AG04450 (cell line): ENCODE data around the gene NEO1. TPM values are rescaled to one million over a fixed set of nuclear protein-coding genes. Genes with fewer than 3 reads are reported as not detected.
A peak's percentile ranks its signal among the peaks of the same experiment; 100 is the strongest.

ENCODE experiments used
- CTCF ChIA-PET: fragments of 300-600, 350-600 bp; formaldehyde crosslinking; extraction: SDS; loops from one replicate; lab custom pipeline; 2022; ENCODE audit warnings: antibody characterized with exemption, inconsistent platforms; lab: Charles Lee
- POLR2A ChIA-PET: fragments of 350-600 bp; formaldehyde crosslinking; extraction: SDS; loops from one replicate; lab custom pipeline; 2021; ENCODE audit warnings: antibody characterized with exemption, inconsistent platforms; lab: Yijun Ruan, JAX
- DNase-seq: peaks from one replicate; pipeline ENCODE4 v3.0.0-alpha.2; 2011; ENCODE audit warnings: low read depth, low spot score
- H3K27ac ChIP-seq: one replicate; pipeline ENCODE4 v1.5.1; 2012; ENCODE audit warnings: low read depth, low read length, control low read depth
- H3K27me3 ChIP-seq: one replicate; pipeline ENCODE4 v1.6.0; 2012; ENCODE audit warnings: low read length; ENCODE audit not compliant: control insufficient read depth, insufficient read depth
- H3K4me3 ChIP-seq: 2 replicates; pipeline ENCODE4 v1.5.1; 2011; ENCODE audit warnings: mild to moderate bottlenecking, low read depth, low read length, control low read depth
- H3K9me3 ChIP-seq: 2 replicates; pipeline ENCODE4 v1.5.1; 2012; ENCODE audit warnings: low read length; ENCODE audit not compliant: control insufficient read depth, insufficient read depth
- CTCF ChIP-seq: IDR thresholded peaks from 2 replicates; pipeline ENCODE4 v1.5.1; 2011; ENCODE audit warnings: low read depth, low read length, control low read depth, inconsistent platforms
- polyA minus RNA-seq: library from RNA; depleted of rRNA, polyadenylated mRNA; stranded (reverse); fragments of >200 nt; gene quantifications from 2 replicates; pipeline ENCODE4 v1.2.3, GENCODE V29; 2011; rRNA and poly(A)+ RNA removed
- polyA plus RNA-seq: library from polyadenylated mRNA; depleted of rRNA; stranded (reverse); fragments of >200 nt; gene quantifications from 2 replicates; pipeline ENCODE4 v1.2.3, GENCODE V29; 2011; rRNA removed

NEO1 gene
- 3.5 and 3.9 TPM in 2 replicates for polyA plus RNA-seq
- polyA minus RNA-seq, result 4.4 and 7.5 TPM in 2 replicates

- CTCF ChIA-PET, result interaction anchor here (0.6 to 1.0 kb wide), 2 partner anchors 18 to 69 kb away, joined by 3 read pairs; no protein-coding TSS in a partner anchor
- H3K9me3 ChIP-seq, result no peaks in the 10 kb centered on the region
- peaks cover 41% of the 10 kb centered on the region for H3K27me3 ChIP-seq
- no peak for DNase-seq
- peak within 1 kb of the TSS; percentile 72 for H3K4me3 ChIP-seq
- TF ChIP-seq CTCF, result no peak
- POLR2A ChIA-PET, result interaction anchor here (0.7 to 0.8 kb wide), 2 partner anchors 14 to 259 kb away, joined by 3 to 4 read pairs; no protein-coding TSS in a partner anchor
- H3K27ac ChIP-seq, result peak within 1 kb of the TSS; percentile 11
These were observed at the start of gene NEO1 for GRCh38 chr15:73051807-73052652. TSS of gene NEO1 (plus strand) at chr15:73052463. CDS start at chr15:73052676, 213 bp downstream.

- CTCF ChIA-PET, result no interaction called here
- POLR2A ChIA-PET, result no interaction called here
- H3K9me3 ChIP-seq, result no peaks in the 10 kb centered on the region
- H3K27ac ChIP-seq, result no peak overlapping the region
- no peak overlapping the region for H3K4me3 ChIP-seq
- no peak for DNase-seq
- no peaks in the 10 kb centered on the region for H3K27me3 ChIP-seq
- TF ChIP-seq CTCF, result no peak
These were observed 47.8 kb upstream of the NEO1 start for GRCh38 chr15:73004462-73004861.

- POLR2A ChIA-PET, result no interaction called here
- DNase-seq, result no peak
- no peak overlapping the region for H3K4me3 ChIP-seq
- no peak for TF ChIP-seq CTCF
- H3K9me3 ChIP-seq, result no peaks in the 10 kb centered on the region
- no peaks in the 10 kb centered on the region for H3K27me3 ChIP-seq
- CTCF ChIA-PET, result no interaction called here
- no peak overlapping the region for H3K27ac ChIP-seq
These were observed 47.2 kb upstream of the NEO1 start for GRCh38 chr15:73005032-73005431.

- CTCF ChIA-PET, result no interaction called here
- POLR2A ChIA-PET, result no interaction called here
- Histone ChIP-seq H3K4me3 (no peak overlapping the region), H3K9me3 (no peaks in the 10 kb centered on the region), H3K27ac (no peak overlapping the region), H3K27me3 (no peaks in the 10 kb centered on the region)
- no peak for DNase-seq
- TF ChIP-seq CTCF, result no peak
These were observed 46.8 kb upstream of the NEO1 start for GRCh38 chr15:73005446-73005845.

- no peak overlapping the region for H3K27ac ChIP-seq
- POLR2A ChIA-PET, result no interaction called here
- TF ChIP-seq CTCF, result no peak
- H3K4me3 ChIP-seq, result no peak overlapping the region
- no peaks in the 10 kb centered on the region for H3K9me3 ChIP-seq
- DNase-seq, result no peak
- CTCF ChIA-PET, result no interaction called here
- no peaks in the 10 kb centered on the region for H3K27me3 ChIP-seq
These were observed 45.7 kb upstream of the NEO1 start for GRCh38 chr15:73006523-73006922.
